ENCODE data around the gene CWC27. TPM values are rescaled to one million over a fixed set of nuclear protein-coding genes. Genes with fewer than 3 reads are reported as not detected.

CWC27 gene
- total and polyA plus RNA-seq, 9 of the 15 experiments (the other 6 are each of a cell fraction or from before 2014, with no cell fraction given): 19.7 to 49.3 (median 38.3) TPM

DNA sequence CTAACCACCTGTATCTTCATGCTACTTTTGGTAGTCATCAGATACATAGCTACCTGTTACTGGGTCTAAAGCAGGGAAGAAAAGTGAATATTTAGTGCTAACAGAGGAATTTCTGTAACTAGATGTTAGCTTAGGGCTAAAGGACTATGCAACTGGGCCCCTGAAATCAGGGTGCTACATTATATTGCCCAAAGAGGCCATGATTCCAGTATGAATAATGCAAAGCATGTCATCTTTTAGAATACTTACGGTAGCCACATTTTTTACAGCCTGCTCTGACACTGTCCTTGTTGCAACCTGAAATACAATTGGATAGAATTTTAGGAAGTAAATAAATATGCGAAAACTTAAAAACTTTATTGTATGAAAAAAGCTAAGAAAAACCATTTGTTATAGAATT, 14.7 kb upstream of the CWC27 start:
- Histone ChIP-seq H3K27ac (ENCODE audit: extremely low read depth, low read depth, low read length) (no peak overlapping the region), H3K36me3 (ENCODE audit: control insufficient read depth, insufficient read depth, low read length) (peaks cover 16% of the 10 kb centered on the region; the same call in 2 of the 3 replicates), H3K9ac (ENCODE audit: insufficient read depth in 1 of 2, low read depth in 2 of 2, low read length in 2 of 2) (no peak overlapping the region), H3K27me3 (ENCODE audit: control insufficient read depth in 2 of 2, insufficient read depth in 2 of 2, low read length in 2 of 2) (no peaks in the 10 kb centered on the region), H3K4me3 (no peak overlapping the region), H4K20me1 (replicated peaks; ENCODE audit: control insufficient read depth, insufficient read depth, low read length) (no peaks in the 10 kb centered on the region), H3K9me1 (ENCODE audit: control insufficient read depth, insufficient read depth, low read length) (no peaks in the 10 kb centered on the region), H3K79me2 (ENCODE audit: control insufficient read depth, insufficient read depth, low read length) (peaks cover 32% of the 10 kb centered on the region), H3K4me2 (ENCODE audit: insufficient read depth, low read length) (no peak overlapping the region), H3K9me3 (replicated peaks; ENCODE audit: control insufficient read depth, insufficient read depth, low read depth, low read length) (no peaks in the 10 kb centered on the region), H3K4me1 (replicated peaks in 1 of 2; ENCODE audit: control insufficient read depth in 2 of 2, insufficient read depth in 2 of 2, low read length in 2 of 2) (no peaks in the 10 kb centered on the region), H2AFZ (ENCODE audit: low read depth, low read length) (no peak overlapping the region)
- no TSS peak for BruUV-seq (replicated peaks)
- ATAC-seq (no peak), DNase-seq (ENCODE audit: extremely low read depth in 1 of 4, low spot score in 3 of 4) (no peak), FAIRE-seq (no peak)
- intact Hi-C loops (cut with micrococcal nuclease): no loop called here
- WGBS (ENCODE audit: insufficient coverage, low coverage, missing lambda C conversion rate): 96% methylated on average over 2 of the region's 2 CpGs
- POLR2A ChIA-PET: interaction anchor here (1.0 to 2.3 kb wide), 2 partner anchors 9 to 12 kb away, joined by 4 to 11 read pairs; no protein-coding TSS in a partner anchor
- in situ Hi-C loops (cut with MboI): no loop called here
- CTCF ChIA-PET (ENCODE audit: low intra/inter-chr PET ratio): no interaction called here
- TF ChIP-seq, protein P1, sequence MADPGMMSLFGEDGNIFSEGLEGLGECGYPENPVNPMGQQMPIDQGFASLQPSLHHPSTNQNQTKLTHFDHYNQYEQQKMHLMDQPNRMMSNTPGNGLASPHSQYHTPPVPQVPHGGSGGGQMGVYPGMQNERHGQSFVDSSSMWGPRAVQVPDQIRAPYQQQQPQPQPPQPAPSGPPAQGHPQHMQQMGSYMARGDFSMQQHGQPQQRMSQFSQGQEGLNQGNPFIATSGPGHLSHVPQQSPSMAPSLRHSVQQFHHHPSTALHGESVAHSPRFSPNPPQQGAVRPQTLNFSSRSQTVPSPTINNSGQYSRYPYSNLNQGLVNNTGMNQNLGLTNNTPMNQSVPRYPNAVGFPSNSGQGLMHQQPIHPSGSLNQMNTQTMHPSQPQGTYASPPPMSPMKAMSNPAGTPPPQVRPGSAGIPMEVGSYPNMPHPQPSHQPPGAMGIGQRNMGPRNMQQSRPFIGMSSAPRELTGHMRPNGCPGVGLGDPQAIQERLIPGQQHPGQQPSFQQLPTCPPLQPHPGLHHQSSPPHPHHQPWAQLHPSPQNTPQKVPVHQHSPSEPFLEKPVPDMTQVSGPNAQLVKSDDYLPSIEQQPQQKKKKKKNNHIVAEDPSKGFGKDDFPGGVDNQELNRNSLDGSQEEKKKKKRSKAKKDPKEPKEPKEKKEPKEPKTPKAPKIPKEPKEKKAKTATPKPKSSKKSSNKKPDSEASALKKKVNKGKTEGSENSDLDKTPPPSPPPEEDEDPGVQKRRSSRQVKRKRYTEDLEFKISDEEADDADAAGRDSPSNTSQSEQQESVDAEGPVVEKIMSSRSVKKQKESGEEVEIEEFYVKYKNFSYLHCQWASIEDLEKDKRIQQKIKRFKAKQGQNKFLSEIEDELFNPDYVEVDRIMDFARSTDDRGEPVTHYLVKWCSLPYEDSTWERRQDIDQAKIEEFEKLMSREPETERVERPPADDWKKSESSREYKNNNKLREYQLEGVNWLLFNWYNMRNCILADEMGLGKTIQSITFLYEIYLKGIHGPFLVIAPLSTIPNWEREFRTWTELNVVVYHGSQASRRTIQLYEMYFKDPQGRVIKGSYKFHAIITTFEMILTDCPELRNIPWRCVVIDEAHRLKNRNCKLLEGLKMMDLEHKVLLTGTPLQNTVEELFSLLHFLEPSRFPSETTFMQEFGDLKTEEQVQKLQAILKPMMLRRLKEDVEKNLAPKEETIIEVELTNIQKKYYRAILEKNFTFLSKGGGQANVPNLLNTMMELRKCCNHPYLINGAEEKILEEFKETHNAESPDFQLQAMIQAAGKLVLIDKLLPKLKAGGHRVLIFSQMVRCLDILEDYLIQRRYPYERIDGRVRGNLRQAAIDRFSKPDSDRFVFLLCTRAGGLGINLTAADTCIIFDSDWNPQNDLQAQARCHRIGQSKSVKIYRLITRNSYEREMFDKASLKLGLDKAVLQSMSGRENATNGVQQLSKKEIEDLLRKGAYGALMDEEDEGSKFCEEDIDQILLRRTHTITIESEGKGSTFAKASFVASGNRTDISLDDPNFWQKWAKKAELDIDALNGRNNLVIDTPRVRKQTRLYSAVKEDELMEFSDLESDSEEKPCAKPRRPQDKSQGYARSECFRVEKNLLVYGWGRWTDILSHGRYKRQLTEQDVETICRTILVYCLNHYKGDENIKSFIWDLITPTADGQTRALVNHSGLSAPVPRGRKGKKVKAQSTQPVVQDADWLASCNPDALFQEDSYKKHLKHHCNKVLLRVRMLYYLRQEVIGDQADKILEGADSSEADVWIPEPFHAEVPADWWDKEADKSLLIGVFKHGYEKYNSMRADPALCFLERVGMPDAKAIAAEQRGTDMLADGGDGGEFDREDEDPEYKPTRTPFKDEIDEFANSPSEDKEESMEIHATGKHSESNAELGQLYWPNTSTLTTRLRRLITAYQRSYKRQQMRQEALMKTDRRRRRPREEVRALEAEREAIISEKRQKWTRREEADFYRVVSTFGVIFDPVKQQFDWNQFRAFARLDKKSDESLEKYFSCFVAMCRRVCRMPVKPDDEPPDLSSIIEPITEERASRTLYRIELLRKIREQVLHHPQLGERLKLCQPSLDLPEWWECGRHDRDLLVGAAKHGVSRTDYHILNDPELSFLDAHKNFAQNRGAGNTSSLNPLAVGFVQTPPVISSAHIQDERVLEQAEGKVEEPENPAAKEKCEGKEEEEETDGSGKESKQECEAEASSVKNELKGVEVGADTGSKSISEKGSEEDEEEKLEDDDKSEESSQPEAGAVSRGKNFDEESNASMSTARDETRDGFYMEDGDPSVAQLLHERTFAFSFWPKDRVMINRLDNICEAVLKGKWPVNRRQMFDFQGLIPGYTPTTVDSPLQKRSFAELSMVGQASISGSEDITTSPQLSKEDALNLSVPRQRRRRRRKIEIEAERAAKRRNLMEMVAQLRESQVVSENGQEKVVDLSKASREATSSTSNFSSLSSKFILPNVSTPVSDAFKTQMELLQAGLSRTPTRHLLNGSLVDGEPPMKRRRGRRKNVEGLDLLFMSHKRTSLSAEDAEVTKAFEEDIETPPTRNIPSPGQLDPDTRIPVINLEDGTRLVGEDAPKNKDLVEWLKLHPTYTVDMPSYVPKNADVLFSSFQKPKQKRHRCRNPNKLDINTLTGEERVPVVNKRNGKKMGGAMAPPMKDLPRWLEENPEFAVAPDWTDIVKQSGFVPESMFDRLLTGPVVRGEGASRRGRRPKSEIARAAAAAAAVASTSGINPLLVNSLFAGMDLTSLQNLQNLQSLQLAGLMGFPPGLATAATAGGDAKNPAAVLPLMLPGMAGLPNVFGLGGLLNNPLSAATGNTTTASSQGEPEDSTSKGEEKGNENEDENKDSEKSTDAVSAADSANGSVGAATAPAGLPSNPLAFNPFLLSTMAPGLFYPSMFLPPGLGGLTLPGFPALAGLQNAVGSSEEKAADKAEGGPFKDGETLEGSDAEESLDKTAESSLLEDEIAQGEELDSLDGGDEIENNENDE (IDR thresholded peaks at IDR 0.05; ENCODE audit: low read depth, low read length): peak; percentile 89
- TF ChIP-seq ZSCAN32 (CRISPR knock-in tag; IDR thresholded peaks at IDR 0.05) (no peak), NR4A1 (CRISPR knock-in tag; IDR thresholded peaks at IDR 0.05) (no peak), NR4A1 (tag; IDR thresholded peaks at IDR 0.05) (no peak)
- TF ChIP-seq, protein P2, sequence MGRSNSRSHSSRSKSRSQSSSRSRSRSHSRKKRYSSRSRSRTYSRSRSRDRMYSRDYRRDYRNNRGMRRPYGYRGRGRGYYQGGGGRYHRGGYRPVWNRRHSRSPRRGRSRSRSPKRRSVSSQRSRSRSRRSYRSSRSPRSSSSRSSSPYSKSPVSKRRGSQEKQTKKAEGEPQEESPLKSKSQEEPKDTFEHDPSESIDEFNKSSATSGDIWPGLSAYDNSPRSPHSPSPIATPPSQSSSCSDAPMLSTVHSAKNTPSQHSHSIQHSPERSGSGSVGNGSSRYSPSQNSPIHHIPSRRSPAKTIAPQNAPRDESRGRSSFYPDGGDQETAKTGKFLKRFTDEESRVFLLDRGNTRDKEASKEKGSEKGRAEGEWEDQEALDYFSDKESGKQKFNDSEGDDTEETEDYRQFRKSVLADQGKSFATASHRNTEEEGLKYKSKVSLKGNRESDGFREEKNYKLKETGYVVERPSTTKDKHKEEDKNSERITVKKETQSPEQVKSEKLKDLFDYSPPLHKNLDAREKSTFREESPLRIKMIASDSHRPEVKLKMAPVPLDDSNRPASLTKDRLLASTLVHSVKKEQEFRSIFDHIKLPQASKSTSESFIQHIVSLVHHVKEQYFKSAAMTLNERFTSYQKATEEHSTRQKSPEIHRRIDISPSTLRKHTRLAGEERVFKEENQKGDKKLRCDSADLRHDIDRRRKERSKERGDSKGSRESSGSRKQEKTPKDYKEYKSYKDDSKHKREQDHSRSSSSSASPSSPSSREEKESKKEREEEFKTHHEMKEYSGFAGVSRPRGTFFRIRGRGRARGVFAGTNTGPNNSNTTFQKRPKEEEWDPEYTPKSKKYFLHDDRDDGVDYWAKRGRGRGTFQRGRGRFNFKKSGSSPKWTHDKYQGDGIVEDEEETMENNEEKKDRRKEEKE (IDR thresholded peaks at IDR 0.05; ENCODE audit: borderline replicate concordance in 1 of 2, control insufficient read depth in 1 of 2, low read depth in 2 of 2, low read length in 1 of 2): no peak
- TF ChIP-seq, protein P3, sequence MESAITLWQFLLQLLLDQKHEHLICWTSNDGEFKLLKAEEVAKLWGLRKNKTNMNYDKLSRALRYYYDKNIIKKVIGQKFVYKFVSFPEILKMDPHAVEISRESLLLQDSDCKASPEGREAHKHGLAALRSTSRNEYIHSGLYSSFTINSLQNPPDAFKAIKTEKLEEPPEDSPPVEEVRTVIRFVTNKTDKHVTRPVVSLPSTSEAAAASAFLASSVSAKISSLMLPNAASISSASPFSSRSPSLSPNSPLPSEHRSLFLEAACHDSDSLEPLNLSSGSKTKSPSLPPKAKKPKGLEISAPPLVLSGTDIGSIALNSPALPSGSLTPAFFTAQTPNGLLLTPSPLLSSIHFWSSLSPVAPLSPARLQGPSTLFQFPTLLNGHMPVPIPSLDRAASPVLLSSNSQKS (CRISPR knock-in tag; IDR thresholded peaks at IDR 0.05): no peak

Measured in K562 (cell line).